Upper lobe of left lung (tissue), 6 donors: ENCODE data around the gene ENTR1. TPM values are rescaled to one million over a fixed set of nuclear protein-coding genes. Genes with fewer than 3 reads are reported as not detected.

Source experiments
- ATAC-seq, 2 donors: fragments of 200-7000 bp; cut with Tn5 transposase; one replicate each; pipeline ENCODE4 v1.9.1; 2022; ENCODE audit warnings: mild to moderate bottlenecking in 2 of 2, moderate library complexity in 2 of 2; ENCODE audit not compliant: low FRiP score in 2 of 2
- DNase-seq, 2 donors: peaks; one replicate each; pipeline ENCODE4 v3.0.0-alpha.2; 2019 to 2020
- H3K27ac ChIP-seq, 4 donors: fragments of 200-600 bp; sonication (generic); one replicate each; pipeline ENCODE4 v1.5.1; 2016 to 2019
- H3K27me3 ChIP-seq, 4 donors: fragments of 200-600 bp; sonication (generic); one replicate each; pipeline ENCODE4 v1.5.1; 2017 to 2019
- H3K36me3 ChIP-seq, 4 donors: fragments of 200-600 bp; sonication (generic); one replicate each; pipeline ENCODE4 v1.5.1; 2016 to 2019
- H3K4me1 ChIP-seq, 4 donors: fragments of 200-600 bp; sonication (generic); one replicate each; pipeline ENCODE4 v1.5.1; 2018 to 2019
- H3K4me3 ChIP-seq, 4 donors: fragments of 200-600 bp; sonication (generic); one replicate each; pipeline ENCODE4 v1.5.1; 2017 to 2019; ENCODE audit warnings: mild to moderate bottlenecking in 2 of 4, moderate library complexity in 1 of 4
- H3K9me3 ChIP-seq, 4 donors: fragments of 200-600 bp; sonication (generic); one replicate each; pipeline ENCODE4 v1.5.1; 2018 to 2019
- EP300 ChIP-seq, 4 donors: sonication (generic); formaldehyde crosslinking; IDR thresholded peaks; one replicate each; pipeline ENCODE4 v1.5.1; 2017; ENCODE audit warnings: antibody characterized with exemption in 4 of 4, control low read depth in 2 of 4
- POLR2A ChIP-seq, 4 donors: fragments of 450-650 bp; IDR thresholded peaks; one replicate each; pipeline ENCODE4 v1.5.1; 2016 to 2017; ENCODE audit warnings: antibody characterized with exemption in 4 of 4, mild to moderate bottlenecking in 2 of 4
- POLR2AphosphoS5 ChIP-seq, 2 donors: sonication (generic); formaldehyde crosslinking; IDR thresholded peaks; one replicate each; pipeline ENCODE4 v1.5.1; 2017; ENCODE audit warnings: antibody characterized with exemption in 2 of 2
- WGBS, 2 donors: methylation state at CpG; one replicate each; pipeline ENCODE4 v1.1.5; 2017 to 2018; 5-methylcytosine and 5-hydroxymethylcytosine counted together
- total RNA-seq, 6 donors: library from RNA; depleted of rRNA in 4 of 6; stranded (reverse); fragments of >200 nt in 4 of 6; gene quantifications; one replicate each; pipeline versions ENCODE4 v1.1.0 to v1.2.1, GENCODE V29; 2016 to 2021
- TF ChIP-seq, protein P1 (sequence below), 6 experiments: fragments of 450-650 bp in 4 of 6; fragments of 200-600 bp in 2 of 6; sonication (generic) in 2 of 6; IDR thresholded peaks; one replicate each; pipeline ENCODE4 v1.5.1; 2016 to 2019; ENCODE audit warnings: antibody characterized with exemption in 6 of 6
- donor health status: DM: no; HTN: no; CAD: no; lungs with moderate emphysema.
- donor health status: DM: no; HTN: yes; CAD: no; lungs with severe emphysema.

ENTR1 gene
- total RNA-seq, 6 donors from 2014 or later: 29.6 to 128 (median 40.0) TPM

DNA sequence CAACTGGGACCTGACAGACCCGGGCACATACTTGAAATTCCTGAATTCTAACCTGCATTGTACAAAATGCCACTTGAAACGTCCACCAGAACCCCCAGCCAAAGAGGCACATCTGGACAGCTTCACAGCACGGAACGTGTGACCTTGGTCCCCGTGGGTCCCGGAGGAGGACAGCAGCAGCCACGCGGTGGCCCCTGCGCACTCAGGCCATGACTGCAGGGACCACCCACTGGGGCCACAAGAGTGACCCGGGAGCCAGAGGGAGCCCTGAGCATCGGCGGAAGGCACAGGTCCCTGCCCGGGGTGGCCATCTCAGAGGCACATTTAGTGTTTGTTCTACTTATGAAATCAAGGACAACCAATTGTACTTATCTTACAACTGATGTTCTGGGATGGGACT, 8.3 kb downstream of the ENTR1 start:
- H3K9me3 ChIP-seq: no peaks in the 10 kb centered on the region
- WGBS, 2 donors: 68 to 83% methylated on average over 5 to 13 of the region's 13 CpGs
- no peak for ATAC-seq
- H3K4me3 ChIP-seq: no peak overlapping the region
- peaks cover 13 to 51% (median 40%) of the 10 kb centered on the region in 4 donors for H3K36me3 ChIP-seq
- H3K27me3 ChIP-seq: no peaks in the 10 kb centered on the region
- TF ChIP-seq POLR2AphosphoS5 (IDR thresholded peaks at IDR 0.05): no peak
- TF ChIP-seq, protein P1, sequence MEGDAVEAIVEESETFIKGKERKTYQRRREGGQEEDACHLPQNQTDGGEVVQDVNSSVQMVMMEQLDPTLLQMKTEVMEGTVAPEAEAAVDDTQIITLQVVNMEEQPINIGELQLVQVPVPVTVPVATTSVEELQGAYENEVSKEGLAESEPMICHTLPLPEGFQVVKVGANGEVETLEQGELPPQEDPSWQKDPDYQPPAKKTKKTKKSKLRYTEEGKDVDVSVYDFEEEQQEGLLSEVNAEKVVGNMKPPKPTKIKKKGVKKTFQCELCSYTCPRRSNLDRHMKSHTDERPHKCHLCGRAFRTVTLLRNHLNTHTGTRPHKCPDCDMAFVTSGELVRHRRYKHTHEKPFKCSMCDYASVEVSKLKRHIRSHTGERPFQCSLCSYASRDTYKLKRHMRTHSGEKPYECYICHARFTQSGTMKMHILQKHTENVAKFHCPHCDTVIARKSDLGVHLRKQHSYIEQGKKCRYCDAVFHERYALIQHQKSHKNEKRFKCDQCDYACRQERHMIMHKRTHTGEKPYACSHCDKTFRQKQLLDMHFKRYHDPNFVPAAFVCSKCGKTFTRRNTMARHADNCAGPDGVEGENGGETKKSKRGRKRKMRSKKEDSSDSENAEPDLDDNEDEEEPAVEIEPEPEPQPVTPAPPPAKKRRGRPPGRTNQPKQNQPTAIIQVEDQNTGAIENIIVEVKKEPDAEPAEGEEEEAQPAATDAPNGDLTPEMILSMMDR (IDR thresholded peaks at IDR 0.05): no peak
- no peak for TF ChIP-seq POLR2A (IDR thresholded peaks at IDR 0.05)
- TF ChIP-seq EP300 (IDR thresholded peaks at IDR 0.05): no peak
- H3K27ac ChIP-seq: no peak overlapping the region
- peaks cover 14 to 23% (median 17%) of the 10 kb centered on the region in 4 donors for H3K4me1 ChIP-seq
- peak in 1 of 2 donors; percentile 71 for DNase-seq

DNA sequence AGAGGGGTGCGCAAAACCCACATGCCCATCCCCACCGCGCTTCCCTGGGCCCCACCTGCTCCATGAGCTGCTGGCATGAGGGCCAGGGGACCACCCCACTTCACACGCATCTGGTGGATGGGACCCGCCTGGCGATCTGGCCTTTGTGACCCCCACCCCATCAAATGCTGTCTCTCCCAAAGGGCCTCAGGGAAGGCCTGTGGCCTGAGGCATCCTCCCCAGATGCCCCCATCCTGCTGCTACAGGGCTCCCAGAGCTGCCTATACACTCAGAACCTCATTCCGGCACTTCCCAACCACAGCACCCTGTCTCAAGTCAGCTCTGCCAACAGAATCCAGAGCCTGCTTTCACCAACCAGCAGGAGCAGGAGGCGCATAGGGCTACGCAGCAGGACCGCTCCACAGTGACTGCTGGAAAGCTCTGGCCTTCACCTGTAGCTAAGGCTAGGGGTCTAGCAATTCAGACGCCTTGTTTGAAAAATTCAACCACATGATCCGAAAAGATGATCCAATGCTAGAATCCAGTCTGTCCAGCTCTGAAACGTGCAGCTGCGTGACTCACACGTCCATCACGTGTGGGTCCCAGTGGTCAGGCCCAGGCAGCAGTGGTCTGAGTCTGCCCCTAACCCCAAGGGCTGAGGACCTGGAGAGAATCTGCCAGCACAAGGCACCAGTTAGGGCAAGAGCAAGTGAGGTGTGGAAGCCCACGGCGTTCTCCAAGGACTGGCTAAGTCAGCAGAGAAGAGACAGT, 9.1 kb downstream of the ENTR1 start:
- peak in 1 of 2 donors; percentile 38 for DNase-seq
- no peak for ATAC-seq
- H3K4me3 ChIP-seq: no peak overlapping the region
- peaks cover 14 to 23% (median 17%) of the 10 kb centered on the region in 4 donors for H3K4me1 ChIP-seq
- peaks cover 9 to 51% (median 40%) of the 10 kb centered on the region in 4 donors for H3K36me3 ChIP-seq
- H3K9me3 ChIP-seq: no peaks in the 10 kb centered on the region
- H3K27ac ChIP-seq: no peak overlapping the region
- TF ChIP-seq POLR2AphosphoS5 (IDR thresholded peaks at IDR 0.05) (no peak), POLR2A (IDR thresholded peaks at IDR 0.05) (no peak), EP300 (IDR thresholded peaks at IDR 0.05) (no peak)
- TF ChIP-seq, protein P1 (IDR thresholded peaks at IDR 0.05): no peak
- 93 to 97% methylated on average over 15 to 18 of the region's 18 CpGs for WGBS, 2 donors
- no peaks in the 10 kb centered on the region for H3K27me3 ChIP-seq

DNA sequence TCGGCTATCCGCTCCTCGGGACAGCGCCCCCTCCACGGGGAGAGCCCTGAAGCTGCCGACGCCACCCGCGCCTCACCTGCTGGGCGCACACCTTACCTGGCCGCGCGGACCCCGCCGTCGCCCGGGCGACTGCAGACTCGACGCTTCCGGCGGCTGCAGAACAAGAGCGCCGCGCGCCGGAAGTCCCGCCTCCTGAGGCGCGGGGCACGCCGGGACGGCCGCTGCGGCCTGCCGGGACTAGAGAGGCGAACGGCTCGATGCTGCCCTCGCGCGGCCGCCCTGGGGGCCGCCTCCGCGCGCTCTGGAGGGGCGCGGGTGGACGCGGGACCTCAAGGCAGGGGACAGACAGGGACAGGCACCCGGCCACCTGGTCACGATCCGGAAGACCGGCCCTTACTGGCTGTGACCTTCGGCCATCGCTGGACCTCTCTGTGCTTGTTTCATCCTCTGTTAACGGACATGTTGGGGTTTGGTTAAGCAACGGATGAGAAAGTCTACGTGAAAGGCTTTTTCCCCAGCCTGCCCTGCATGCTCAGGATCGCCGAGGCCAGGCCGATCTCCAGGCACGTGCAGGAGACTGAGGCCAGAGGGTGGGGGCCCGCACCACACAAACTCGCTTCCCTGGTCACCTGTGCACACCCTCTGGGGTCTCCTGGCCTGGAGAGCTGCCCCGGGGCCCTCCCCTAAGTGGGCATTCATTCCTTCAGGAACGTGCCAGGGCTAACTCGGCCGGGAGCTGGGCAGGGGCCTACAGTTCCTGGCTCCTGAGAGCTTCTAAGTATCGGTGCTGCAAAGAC, 10.2 kb downstream of the ENTR1 start, which contains the start of gene SNAPC4:
Gene SNAPC4 (minus strand): TSS at position 133 of the 797 bp plus-strand sequence. CDS start 1,742 bp downstream, outside the sequence.
- DNase-seq (peak; percentile 90 to 99), ATAC-seq (peak; percentile 92 to 97)
- TF ChIP-seq POLR2AphosphoS5 (IDR thresholded peaks at IDR 0.05) (peak; percentile 54 to 59), POLR2A (IDR thresholded peaks at IDR 0.05) (peak in 2 of 4 donors; percentile 55 to 80), EP300 (IDR thresholded peaks at IDR 0.05) (no peak)
- TF ChIP-seq, protein P1 (IDR thresholded peaks at IDR 0.05): peak; percentile 93 to 99 (median 98)
- Histone ChIP-seq H3K27me3 (no peaks in the 10 kb centered on the region), H3K9me3 (no peaks in the 10 kb centered on the region), H3K27ac (peak within 1 kb of the TSS; percentile 19 to 78 (median 32)), H3K36me3 (peaks cover 11 to 52% (median 44%) of the 10 kb centered on the region in 4 donors), H3K4me3 (peak within 1 kb of the TSS; percentile 80 to 98 (median 94)), H3K4me1 (peaks cover 14 to 23% (median 17%) of the 10 kb centered on the region in 4 donors)
- 9 to 10% methylated on average over 2 to 38 of the region's 71 CpGs for WGBS, 2 donors

DNA sequence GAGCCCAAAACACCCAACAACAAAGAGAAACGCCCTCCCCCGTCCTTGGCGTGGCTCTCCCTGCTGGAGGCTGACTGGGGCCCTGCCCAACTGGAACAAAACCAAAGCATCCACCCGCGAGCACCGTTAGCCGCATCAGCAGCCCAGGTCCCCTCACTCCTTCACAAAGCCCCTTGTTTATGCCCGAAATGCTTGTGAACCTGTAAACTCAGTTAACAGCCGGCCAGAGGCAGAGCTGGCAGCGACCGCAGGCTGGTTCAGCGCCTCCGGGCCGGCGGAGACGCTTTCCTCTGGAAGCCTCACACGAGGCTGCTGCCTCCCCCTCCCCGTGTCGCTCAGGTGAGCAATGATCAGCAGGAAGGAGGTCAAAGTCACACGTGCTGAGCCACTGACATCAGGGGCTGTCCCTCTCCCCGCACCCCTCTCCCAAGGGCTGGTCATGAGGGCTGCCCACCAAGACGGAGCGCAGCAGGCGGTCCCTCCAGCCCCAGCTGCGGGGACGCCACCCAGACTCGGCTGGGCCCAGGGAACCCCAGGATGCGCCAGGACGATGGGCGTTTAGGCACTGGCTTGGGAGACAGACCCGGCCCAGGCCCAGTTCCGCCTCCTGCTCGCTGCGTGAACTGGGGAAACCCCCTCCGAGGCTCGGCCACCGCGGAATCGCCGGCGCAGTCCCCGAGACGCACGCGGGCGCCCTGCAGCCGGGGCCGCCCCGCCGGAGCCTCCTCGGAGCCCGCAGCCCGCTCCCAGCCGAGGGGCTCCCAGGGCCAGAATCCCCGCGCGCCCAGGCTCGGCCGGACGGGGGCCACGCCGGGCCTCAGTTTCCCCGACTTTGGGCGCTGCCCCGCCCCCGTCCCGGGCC, 11.0 kb downstream of the ENTR1 start:
- H3K36me3 ChIP-seq: peaks cover 16 to 52% (median 44%) of the 10 kb centered on the region in 4 donors
- DNase-seq: peak in 1 of 2 donors; percentile 61
- no peaks in the 10 kb centered on the region for H3K9me3 ChIP-seq
- peak in 1 of 2 donors; percentile 49 for ATAC-seq
- peak overlapping the region; percentile 80 to 98 (median 94) for H3K4me3 ChIP-seq
- H3K4me1 ChIP-seq: peaks cover 14 to 23% (median 17%) of the 10 kb centered on the region in 4 donors
- H3K27me3 ChIP-seq: no peaks in the 10 kb centered on the region
- TF ChIP-seq POLR2AphosphoS5 (IDR thresholded peaks at IDR 0.05): no peak
- TF ChIP-seq, protein P1 (IDR thresholded peaks at IDR 0.05): no peak
- no peak for TF ChIP-seq POLR2A (IDR thresholded peaks at IDR 0.05)
- no peak for TF ChIP-seq EP300 (IDR thresholded peaks at IDR 0.05)
- WGBS, 2 donors: 5 to 9% methylated on average over 12 to 16 of the region's 67 CpGs
- H3K27ac ChIP-seq: peak overlapping the region; percentile 19 to 78 (median 32)
